Pancreas (tissue), 10 donors: ENCODE measurements around the gene KCNH6. TPM values are rescaled to one million over a fixed set of nuclear protein-coding genes. Genes with fewer than 3 reads are reported as not detected.

Source experiments
- ATAC-seq, 4 donors: fragments of 200-7000 bp; cut with Tn5 transposase; one replicate each; pipeline versions ENCODE4 v1.8.0 to v1.9.1; 2020; ENCODE audit warnings: mild to moderate bottlenecking in 4 of 4, moderate library complexity in 4 of 4
- DNase-seq, 6 donors: peaks; one replicate each; pipeline ENCODE4 v3.0.0-alpha.2; 2020
- FAIRE-seq: peaks from 2 replicates; lab custom pipeline; 2012; peaks lifted over from hg19 to GRCh38; lab: Jason Lieb, UNC
- H3K27ac ChIP-seq, 4 donors: fragments of 200-600 bp; sonication (generic); 1 replicate in 3 of 4; 2 replicates in 1 of 4; pipeline versions ENCODE4 v1.5.0 to v1.8.0; 2020
- H3K27me3 ChIP-seq, 4 donors: fragments of 200-600 bp; one replicate each; pipeline ENCODE4 v1.8.0; 2021
- H3K36me3 ChIP-seq, 3 donors: fragments of 200-600 bp; sonication (generic) in 1 of 3; one replicate each; pipeline versions ENCODE4 v1.5.0 to v1.8.0; 2020 to 2021
- H3K4me1 ChIP-seq, 3 donors: fragments of 200-600 bp; one replicate each; pipeline ENCODE4 v1.8.0; 2021
- H3K4me3 ChIP-seq, 4 donors: fragments of 200-600 bp; sonication (generic) in 2 of 4; one replicate each; pipeline versions ENCODE4 v1.5.0 to v1.8.0; 2020 to 2021
- H3K9me3 ChIP-seq, 4 donors: fragments of 200-600 bp; one replicate each; pipeline ENCODE4 v1.8.0; 2021
- CTCF ChIP-seq, 4 donors: fragments of 200-600 bp; sonication (generic) in 3 of 4; IDR thresholded peaks; one replicate each; pipeline versions ENCODE4 v1.5.0 to v1.8.0; 2021; ENCODE audit warnings: antibody characterized with exemption in 4 of 4
- WGBS, 2 donors: extraction: QIAGEN DNeasy Blood & Tissue Kit; methylation state at CpG; one replicate each; pipeline ENCODE4 v1.1.7; 2013; 5-methylcytosine and 5-hydroxymethylcytosine counted together
- intact Hi-C, 3 donors: fragments of 100-400 bp; cut with DNase I; formaldehyde crosslinking; loops; one replicate each; pipeline versions ENCODE4 v1.11.1 to v1.14.2; 2022
- polyA plus RNA-seq, 2 donors: library from polyadenylated mRNA; stranded (reverse); fragments of 200-250 nt; gene quantifications; one replicate each; pipeline ENCODE4 v1.2.3, GENCODE V29; 2013
- total RNA-seq, 6 donors: library from RNA; stranded (reverse); fragmentation: NEBNext Ultra II Directional in 4 of 6; extraction: Animal tissue kit (Norgen Biotek cat#: 25700) in 4 of 6; gene quantifications; one replicate each; pipeline versions ENCODE4 v1.2.1 to v1.2.4, GENCODE V29; 2021 to 2023
- donor health status: healthy with polysubstance abuse.
- donor health status: DM: no; HTN: no; CAD: no; lungs with moderate emphysema.
- donor health status: DM: no; HTN: no; CAD: no.
- donor health status: control.
- donor health status: control.
- donor health status: Bipolar disorder and iron deficiency.
- donor health status: DM: yes; HTN: yes; CAD: no.
- donor health status: DM: no; HTN: no; CAD: no.
- donor health status: DM: no; HTN: no; CAD: no.
- donor health status: DM: yes; HTN: yes; CAD: no.

KCNH6 gene
- total and polyA plus RNA-seq, 8 donors: 0.35 to 12.5 (median 0.95) TPM

GRCh38 chr17:63589646-63590045, 66.5 kb downstream of the KCNH6 start:
- Histone ChIP-seq H3K27me3 (no peaks in the 10 kb centered on the region), H3K9me3 (no peaks in the 10 kb centered on the region), H3K4me3 (no peak overlapping the region), H3K36me3 (peaks cover 4 to 49% (median 30%) of the 10 kb centered on the region in 3 donors), H3K4me1 (no peaks in the 10 kb centered on the region), H3K27ac (no peak overlapping the region)
- intact Hi-C loops: loop anchor here in 1 of 3 donors (5.0 kb wide), 1 partner anchor 52 kb away; no protein-coding TSS in a partner anchor
- DNase-seq (no peak), ATAC-seq (no peak), FAIRE-seq (no peak)
- 97 to 100% methylated on average over 1 of the region's 1 CpG for WGBS, 2 donors
- no peak for TF ChIP-seq CTCF (IDR thresholded peaks at IDR 0.05)

- FAIRE-seq: no peak
- H3K9me3 ChIP-seq: no peaks in the 10 kb centered on the region
- no peak for ATAC-seq
- peaks cover 4 to 25% (median 23%) of the 10 kb centered on the region in 3 donors for H3K36me3 ChIP-seq
- WGBS, 2 donors: 84 to 91% methylated on average over 3 of the region's 3 CpGs
- no peak overlapping the region for H3K4me3 ChIP-seq
- no peak for TF ChIP-seq CTCF (IDR thresholded peaks at IDR 0.05)
- H3K4me1 ChIP-seq: no peaks in the 10 kb centered on the region
- H3K27ac ChIP-seq: no peak overlapping the region
- intact Hi-C loops: no loop called here
- no peaks in the 10 kb centered on the region for H3K27me3 ChIP-seq
- no peak for DNase-seq
Measured at GRCh38 chr17:63592797-63593196, 69.6 kb downstream of the KCNH6 start.

- H3K36me3 ChIP-seq: peaks cover 4 to 16% (median 8%) of the 10 kb centered on the region in 3 donors
Measured at GRCh38 chr17:63595132-63595531, 72.0 kb downstream of the KCNH6 start.

More at GRCh38 chr17:63595132-63595531, 72.0 kb downstream of the KCNH6 start:
- Histone ChIP-seq H3K4me1 (peaks cover 0 to 2% (median 2%) of the 10 kb centered on the region in 3 donors), H3K4me3 (no peak overlapping the region), H3K27me3 (no peaks in the 10 kb centered on the region), H3K27ac (no peak overlapping the region), H3K9me3 (no peaks in the 10 kb centered on the region)
- 97 to 99% methylated on average over 3 of the region's 3 CpGs for WGBS, 2 donors
- FAIRE-seq: no peak
- DNase-seq: no peak
- intact Hi-C loops: no loop called here
- TF ChIP-seq CTCF (IDR thresholded peaks at IDR 0.05): no peak
- ATAC-seq: no peak

Other genes with a start within 250 kb of the KCNH6 start
- gene CYB561, start 77.1 kb upstream of the KCNH6 start, total RNA-seq: 10 to 100 TPM; 54.0 to 79.3 (median 69.0) TPM
- 10 to 100 TPM; 54.4 to 65.0 TPM for gene CYB561, start 77.1 kb upstream of the KCNH6 start, polyA plus RNA-seq
- 10 to 100 TPM in 1 of 6 donors, 1 to 10 TPM in 5; 3.1 to 18.3 (median 5.1) TPM for gene ACE, start 46.3 kb upstream of the KCNH6 start, total RNA-seq
- gene ACE, start 46.3 kb upstream of the KCNH6 start, polyA plus RNA-seq: 10 to 100 TPM in 1 of 2 donors, 1 to 10 TPM in 1; 8.2 to 11.6 TPM
- gene DCAF7, start 27.1 kb downstream of the KCNH6 start, total RNA-seq: 10 to 100 TPM; 21.8 to 39.2 (median 25.6) TPM
- gene DCAF7, start 27.1 kb downstream of the KCNH6 start, polyA plus RNA-seq: 10 to 100 TPM in 1 of 2 donors, 1 to 10 TPM in 1; 7.1 to 14.1 TPM
- 10 to 100 TPM in 1 of 6 donors, 1 to 10 TPM in 5; 5.6 to 10.5 (median 7.6) TPM for gene TACO1, start 77.5 kb downstream of the KCNH6 start, total RNA-seq
- gene TACO1, start 77.5 kb downstream of the KCNH6 start, polyA plus RNA-seq: 10 to 100 TPM in 1 of 2 donors, 1 to 10 TPM in 1; 9.5 to 11.6 TPM
- 10 to 100 TPM in 3 of 6 donors, 1 to 10 TPM in 3; 8.4 to 21.9 (median 9.9) TPM for gene MAP3K3, start 99.1 kb downstream of the KCNH6 start, total RNA-seq
- 10 to 100 TPM; 13.4 to 16.9 TPM for gene MAP3K3, start 99.1 kb downstream of the KCNH6 start, polyA plus RNA-seq
- 10 to 100 TPM in 1 of 6 donors, 1 to 10 TPM in 5; 1.4 to 15.9 (median 4.7) TPM for gene LIMD2, start 176.8 kb downstream of the KCNH6 start, total RNA-seq
- 10 to 100 TPM; 10.9 to 16.6 TPM for gene LIMD2, start 176.8 kb downstream of the KCNH6 start, polyA plus RNA-seq
- gene STRADA, start 218.4 kb downstream of the KCNH6 start, total RNA-seq: 10 to 100 TPM in 5 of 6 donors, 1 to 10 TPM in 1; 8.3 to 15.4 (median 12.1) TPM
- 10 to 100 TPM; 18.3 to 26.7 TPM for gene STRADA, start 218.4 kb downstream of the KCNH6 start, polyA plus RNA-seq